HG03460 (cell line): ENCODE measurements around the gene MAP3K2.
"Not testable (repeated sequence)": the region's sequence is repeated elsewhere in the genome, so short reads cannot be mapped to it uniquely, and the experiment has no call there.

Experiments used
- ATAC-seq: cut with Tn5 transposase; IDR thresholded peaks from one replicate; pipeline ENCODE4 v1.9.1; 2021; ENCODE audit not compliant: unreplicated experiment

MAP3K2 gene

DNA sequence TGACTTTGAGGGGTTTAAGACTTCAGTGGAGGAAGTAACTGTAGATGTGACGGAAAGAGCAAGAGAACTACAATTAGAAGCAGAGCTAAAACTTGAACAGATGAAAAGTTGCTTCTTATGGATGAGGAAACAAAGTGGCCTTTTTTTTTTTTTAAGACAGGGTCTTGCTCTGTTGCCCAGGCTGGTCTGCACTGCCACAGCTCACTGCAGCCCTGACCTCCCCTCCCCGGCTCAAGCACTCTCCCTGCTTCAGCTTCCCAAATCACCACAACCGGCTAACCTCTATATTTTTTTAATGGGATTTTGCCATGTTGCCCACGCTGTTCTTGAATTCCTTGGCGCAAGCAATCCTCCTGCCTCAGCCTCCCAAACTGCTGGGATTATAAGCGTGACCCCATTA is 3.2 kb downstream of the MAP3K2 start:
- ATAC-seq, result no peak

DNA sequence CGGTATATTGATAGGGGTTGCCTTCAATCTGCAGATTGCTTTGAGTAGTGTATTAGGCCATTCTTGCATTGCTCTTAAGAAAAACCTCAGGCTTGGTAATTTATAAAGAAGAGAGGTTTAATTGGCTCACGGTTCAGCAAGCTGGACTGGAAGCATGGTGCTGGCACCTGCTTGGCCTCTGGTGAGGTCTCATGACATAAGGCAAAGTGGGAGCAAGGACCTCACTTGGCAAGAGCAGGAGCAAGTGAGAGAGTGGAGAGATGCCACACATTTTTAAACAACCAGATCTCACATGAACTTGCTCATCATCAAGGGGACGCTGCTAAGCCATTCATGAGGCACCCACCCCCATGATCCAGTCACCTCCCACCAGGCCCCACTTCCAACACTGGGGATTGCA is 4.9 kb downstream of the MAP3K2 start:
- ATAC-seq, result no peak

DNA sequence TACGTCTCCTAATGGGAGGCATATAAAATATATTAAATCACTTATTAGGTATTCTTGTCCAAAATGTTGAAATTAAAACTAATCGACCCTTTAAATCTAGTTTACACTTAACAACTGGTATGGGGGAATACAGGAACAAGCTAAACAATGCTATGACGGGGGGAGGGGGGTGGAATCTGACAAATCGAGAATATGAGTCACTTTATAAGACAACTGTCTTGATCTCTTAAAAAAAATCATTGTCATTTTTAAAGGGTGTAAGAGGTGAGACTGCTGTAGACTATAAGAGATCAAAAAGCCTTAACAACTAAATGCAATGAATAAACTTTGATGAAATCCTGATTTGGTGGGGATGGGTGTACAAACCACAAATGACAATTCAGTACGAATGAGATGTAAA is 6.0 kb downstream of the MAP3K2 start:
- ATAC-seq, result no peak

DNA sequence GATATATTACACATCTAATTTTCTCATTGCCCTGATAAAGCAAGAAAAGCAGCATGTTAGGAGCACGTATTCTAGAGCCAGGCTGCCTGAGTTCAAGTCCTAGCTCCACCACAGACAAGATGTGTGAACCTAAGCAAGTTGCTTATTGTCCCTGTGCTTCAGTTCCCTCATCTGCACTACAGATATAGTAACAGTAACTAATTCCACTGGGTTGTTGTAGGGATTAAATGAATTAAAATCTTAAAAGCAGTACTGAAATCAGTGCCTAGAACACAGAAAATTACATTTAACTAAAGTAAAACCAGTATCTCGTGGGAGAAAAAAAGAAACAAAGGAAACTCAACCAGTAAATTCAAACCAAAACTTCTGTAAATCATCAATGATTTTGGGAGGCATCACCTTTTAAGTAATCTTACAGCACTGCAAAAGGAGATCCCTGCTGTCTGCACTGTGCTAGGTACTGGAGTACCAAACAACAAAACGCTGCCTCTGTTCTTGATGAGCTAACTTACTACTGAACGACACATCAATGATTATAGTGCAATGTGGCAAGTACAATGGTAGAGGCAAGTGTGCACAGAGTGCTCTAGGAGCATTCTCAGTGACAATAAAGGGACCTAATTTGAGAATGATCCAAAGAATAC is 7.9 kb downstream of the MAP3K2 start:
- ATAC-seq, result peak; percentile 79

DNA sequence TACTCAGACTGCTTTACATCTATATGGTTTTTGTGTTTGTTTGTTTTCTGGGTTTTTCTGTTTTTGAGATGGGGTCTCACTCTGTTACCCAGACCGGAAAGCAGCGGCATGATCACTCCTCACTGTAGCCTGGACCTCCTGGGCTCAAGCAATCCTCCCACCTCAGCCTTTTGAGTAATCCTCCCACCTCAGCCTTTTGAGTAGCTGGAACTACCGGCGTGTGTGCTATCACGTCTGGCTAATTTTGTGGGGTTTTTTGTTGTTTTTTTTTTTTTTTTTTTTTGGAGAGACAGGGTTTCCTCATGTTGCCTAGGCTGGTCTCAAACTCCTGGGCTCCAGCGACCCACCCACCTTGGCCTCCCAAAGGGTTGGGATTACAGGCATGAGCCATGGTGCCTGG is 9.1 kb downstream of the MAP3K2 start:
- ATAC-seq, result no peak

DNA sequence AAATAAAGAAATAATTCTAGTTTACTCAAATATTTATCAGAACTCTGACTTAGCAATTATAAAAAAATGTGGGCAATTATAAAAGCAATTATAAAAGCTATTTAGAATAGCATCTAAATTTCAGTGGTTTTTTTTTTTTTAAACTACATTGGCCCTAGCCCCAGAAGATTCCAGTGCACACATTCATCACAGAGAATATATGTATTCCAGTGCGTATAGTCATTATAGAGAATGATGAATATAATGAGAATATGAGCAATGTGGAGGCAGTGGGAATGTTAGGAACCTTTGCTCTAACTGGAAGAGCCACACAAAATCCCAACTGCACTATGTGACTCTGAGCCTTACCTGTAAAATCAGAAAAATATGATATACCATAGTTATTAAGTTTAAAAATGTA is 10.5 kb downstream of the MAP3K2 start:
- no peak for ATAC-seq

DNA sequence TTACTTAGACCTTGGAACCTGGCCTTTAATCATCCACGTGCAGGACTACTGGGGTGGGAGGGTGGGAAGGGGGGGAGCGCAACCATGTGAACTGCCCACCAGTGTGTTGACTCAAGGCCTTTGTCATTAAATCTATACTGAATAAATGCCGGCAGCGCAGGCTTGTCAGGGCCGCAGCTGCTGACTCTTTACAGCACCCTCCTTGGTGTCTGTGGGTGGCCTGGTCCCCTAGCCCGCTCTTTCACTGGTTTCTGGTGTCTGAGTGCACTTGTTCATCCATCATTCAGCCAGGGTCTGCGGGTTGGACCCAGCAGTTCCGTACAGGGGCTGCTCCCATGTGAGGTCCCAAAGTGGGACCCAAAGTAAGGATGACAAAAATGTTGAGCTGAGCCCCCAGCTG is 11.5 kb downstream of the MAP3K2 start:
- no peak for ATAC-seq

DNA sequence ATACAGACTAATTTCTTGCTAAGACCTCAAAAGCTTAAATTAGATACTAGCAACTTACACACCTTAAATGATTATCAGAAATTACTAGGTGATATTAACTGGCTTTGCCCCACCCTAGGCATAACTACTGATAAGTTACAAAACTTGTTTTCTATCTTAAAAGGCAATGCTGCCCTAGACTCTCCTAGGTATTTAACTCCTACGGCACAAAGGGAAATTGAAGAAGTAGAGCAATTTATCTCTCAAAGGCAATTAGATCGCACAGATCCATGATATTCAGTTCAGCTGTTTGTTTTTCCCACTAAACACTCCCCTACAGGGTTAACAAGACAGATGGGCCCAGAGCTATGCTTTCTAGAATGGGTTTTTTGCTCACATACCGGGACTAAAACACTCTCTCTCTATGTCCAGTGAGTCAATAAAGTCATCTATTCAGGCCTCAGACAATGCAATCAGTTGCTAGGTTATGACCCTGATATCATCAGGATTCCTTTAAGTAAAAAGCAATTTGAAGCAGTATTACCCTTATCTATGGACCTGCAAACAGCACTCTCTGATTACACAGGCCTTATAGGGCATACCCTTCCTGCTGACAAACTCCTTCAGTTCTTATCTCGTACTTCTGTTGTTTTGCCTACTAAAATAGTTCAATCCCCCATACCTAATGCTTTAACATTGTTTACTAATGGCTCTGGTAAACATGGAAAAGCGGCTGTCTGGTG is 14.3 kb downstream of the MAP3K2 start:
- ATAC-seq, result no peak

DNA sequence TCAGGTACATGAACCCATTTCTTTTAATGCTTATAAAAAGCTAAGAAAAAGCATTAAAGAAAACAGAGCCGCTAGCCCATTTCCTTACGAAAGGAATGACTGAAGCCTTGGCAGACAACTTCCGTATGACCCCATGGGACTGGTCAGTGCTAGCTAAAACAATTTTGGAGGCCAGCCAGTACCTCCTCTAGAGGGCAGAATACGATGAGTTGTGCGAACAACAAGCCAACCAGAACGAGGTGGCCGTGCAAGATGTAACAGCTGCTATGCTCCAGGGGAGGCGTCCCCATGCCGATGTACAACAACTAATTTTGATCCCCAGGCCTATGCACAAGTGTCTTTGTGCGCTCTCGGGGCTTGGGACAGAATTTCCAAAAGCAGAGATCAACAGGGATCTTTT is 16.7 kb downstream of the MAP3K2 start:
- ATAC-seq, result no peak

DNA sequence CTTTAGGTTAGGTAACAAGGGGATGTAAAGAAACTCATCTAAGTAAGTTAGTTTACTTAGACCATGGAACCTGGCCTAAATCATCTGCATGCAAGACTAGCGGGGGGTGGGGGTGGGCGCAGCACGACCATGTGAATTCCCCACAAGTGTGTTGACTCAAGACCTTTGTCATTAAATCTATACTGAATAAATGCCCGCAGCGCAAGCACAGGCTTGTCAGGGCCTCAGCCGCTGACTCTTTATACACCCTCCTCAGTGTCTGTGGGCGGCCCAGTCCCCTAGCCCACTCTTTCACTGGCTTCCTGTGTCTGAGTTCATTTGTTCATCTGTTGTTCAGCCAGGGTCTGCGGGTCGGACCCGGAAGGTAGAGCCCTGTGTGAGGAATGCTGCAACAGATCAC is 17.8 kb downstream of the MAP3K2 start:
- ATAC-seq, result no peak

DNA sequence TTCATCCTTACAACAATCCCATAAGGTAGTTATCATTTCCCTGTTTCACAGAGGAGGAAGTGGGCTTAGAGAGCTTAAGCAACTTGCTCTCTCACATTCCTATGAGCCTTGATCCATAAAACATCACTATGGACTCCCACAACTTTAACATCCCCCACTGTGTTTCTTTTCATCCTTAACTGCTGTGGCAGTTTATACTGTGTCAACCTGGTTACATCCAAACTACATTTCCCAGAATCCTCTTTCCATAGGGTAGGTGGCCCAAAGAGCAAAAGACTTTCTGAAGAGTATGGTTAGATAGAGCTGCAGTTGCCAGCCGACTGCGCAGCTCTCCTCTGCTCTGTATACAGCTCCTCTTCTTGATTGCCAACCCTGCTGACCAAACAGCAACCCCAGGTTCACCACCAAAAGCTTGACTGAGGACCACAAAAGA is 22.5 kb downstream of the MAP3K2 start:
- ATAC-seq, result no peak

DNA sequence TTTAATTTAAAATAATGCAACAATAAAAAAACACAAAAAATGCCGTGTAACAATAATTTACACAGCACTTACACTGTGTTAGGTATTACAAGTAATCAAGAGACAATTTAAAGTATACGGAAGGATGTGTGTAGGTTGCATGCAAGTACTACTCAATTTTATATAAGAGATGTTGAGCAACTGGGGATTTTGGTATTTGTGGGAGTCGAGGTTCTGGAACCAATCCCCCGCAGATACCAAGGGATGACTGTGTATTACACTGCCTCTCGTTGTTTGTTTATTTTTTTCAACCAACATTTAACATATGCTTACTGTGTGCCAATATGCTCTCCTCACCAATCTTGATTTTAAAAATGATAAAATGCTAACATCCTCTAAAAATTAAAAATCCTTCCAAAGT is 24.8 kb downstream of the MAP3K2 start:
- no peak for ATAC-seq

DNA sequence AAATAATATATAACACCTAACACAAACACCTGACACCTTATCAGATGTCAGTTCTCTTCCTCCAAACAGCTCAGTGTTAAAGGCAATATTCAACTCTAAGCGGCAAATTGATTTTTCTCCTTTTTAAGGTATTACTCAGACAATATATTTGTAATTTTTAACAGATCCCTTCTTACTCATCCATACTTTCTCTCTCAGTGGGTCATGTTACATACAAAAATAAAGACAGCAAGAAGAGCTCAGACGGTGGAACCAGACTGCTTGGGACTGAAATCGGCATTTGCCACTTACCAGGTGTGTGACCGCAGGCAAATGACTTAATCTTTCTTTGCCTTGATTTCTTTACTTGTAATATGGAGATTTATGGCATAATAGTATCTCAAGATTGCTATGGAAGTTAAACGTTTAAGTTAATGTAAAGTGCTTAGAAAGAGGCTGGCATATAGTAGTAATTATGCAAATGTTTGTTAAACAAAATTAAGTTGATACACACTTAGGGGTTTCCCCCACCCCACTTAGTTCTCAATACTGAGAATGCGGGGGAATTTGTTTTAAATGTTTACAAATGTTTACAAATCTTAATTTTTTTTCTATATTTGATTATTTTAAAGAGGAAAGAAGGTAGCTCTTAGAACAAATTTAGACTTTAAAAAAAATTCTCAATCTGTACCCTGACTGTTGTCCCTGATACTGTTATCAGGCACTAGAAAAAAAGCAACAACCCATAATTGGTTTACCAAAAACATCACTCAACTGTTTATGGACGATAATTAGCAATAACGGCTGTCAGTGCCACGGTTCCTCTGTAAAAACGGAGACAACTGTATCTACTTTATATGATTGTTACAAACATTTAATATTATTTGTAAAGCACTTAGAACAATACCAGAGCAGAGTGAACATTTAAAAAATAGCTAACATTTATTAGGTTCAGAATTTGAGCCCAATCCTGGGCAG is 25.6 kb downstream of the MAP3K2 start:
- ATAC-seq, result no peak

DNA sequence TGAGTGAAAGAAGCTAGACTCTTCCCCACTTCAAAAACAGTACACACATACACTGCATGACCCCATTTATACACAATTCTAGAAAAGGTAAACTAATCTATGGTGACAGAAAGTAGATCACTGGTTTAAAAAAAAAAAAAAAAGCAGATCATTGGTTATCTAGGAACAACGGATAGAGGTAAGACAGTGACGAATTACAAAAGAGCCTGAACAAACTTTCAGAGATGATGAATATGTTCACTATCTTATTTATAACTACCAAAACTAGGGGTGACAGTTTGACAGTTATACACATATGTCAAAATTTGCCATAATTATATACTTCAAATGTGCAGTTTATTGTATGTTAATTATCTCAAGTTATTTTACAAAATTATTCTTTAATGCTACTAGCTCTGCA is 27.5 kb downstream of the MAP3K2 start:
- ATAC-seq, result no peak

DNA sequence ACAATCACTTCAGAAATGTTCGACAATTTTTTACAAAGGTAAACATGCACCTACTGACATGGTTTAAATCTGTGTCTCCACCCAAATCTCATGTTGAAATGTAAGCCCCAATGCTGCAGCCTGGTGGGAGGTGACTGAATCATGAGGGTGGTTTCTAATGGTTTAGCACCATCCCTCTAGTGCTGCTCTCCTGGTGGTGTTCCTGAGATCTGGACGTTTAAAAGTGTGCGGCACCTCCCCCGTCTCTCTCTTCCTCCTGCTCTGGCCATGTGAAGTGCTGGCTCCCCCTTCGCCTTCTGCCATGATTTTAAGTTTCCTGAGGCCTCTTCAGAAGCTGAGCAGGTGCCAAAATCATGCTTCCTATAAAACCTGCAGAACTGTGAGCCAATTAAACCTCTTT is 28.3 kb downstream of the MAP3K2 start:
- ATAC-seq, result no peak

DNA sequence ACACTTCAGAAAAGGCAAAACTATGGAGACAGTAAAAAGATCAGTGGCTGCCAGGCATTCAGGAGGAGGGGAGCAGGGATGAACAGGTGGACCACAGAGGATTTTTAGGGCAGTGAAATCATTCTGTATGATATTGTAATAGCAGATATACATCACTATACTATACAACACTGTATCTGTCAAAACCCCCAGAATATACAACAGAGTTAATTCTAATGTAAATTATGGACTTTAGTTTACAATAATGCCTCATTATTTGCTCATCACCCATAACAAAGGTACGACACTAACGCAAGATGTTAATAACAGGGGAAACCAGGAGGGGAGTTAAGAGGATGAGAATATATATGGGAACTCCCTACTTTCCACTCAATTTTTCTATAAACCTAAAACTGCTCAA is 28.8 kb downstream of the MAP3K2 start:
- no peak for ATAC-seq

DNA sequence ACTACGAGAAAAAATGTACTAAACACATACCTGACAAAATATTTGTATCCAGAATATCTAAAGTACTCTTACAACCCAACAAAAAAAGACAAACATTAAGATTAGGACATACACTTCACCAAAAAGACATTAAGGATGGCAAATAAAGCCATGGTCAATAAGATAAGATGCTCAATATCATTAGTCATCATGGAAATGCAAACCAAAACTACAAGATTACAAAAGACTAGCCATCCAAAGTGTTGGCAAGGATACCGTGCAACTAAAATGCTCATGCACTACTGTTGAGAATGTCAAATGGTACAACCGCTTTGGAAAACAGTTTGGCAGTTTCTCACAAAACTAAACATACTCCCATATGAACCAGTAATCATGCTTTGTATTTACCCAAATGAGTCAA is 29.7 kb downstream of the MAP3K2 start:
- no peak for ATAC-seq

DNA sequence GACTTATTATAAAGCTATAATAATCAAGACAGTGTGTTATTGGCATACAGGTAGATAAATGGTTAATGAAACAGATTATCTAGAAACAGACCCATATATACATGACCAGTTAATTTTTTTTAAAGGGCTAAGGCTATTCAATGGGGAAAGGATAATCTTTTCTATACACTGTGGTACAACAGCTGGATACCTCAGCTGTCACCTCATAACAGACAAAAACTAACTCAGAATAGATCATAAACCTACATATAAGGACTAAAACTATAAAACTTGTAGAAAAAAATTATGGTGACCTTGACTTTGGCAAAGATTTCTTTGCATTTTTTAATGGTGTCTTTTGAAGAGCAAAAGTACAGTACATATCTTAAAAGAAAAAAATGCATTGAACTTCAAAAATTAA is 30.2 kb downstream of the MAP3K2 start:
- no peak for ATAC-seq

DNA sequence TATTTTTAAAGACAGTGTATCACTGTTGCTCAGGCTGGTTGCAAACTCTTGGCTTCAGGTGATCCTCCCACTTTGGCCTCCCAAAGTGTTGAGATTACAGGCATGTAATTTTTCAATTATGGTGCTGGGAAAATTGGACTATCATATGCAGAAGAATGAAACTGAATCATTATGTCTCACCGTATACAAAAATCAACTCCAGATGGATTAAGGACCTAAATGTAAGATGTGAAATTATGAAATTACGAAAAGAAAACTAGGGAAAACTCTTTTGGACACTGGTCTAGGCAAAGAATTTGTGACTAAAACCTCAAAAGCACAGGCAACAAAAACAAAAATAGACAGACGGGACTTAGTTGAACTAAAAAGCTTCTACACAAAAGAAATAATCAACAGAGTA is 31.2 kb downstream of the MAP3K2 start:
- no peak for ATAC-seq

DNA sequence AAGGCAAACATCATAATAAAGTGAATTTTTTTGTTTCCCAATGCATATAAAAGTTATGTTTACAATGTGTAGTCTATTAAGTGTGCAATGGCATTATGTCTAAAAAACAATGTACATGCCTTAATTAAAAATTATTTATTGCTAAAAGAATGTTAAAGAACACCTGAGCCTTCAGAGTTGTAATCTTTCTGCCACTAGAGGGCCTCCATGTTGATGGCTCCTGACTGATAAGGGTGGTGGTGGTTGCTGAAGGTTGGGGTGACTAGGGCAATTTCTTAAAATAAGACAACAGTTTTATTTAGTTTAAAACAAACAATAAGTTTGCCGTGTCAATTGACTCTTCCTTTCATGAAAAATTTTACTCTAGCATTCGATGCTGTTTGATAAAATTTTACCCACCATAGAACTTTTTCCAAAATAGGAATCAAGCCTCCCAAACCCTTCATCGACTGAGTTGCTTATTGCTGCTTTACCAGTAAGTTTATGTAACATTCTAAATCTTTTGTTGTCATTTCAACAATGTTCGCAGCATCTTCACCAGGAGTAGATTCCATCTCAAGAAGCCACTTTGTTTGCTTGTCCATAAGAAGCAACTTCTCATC is 32.3 kb downstream of the MAP3K2 start:
- ATAC-seq, result no peak

DNA sequence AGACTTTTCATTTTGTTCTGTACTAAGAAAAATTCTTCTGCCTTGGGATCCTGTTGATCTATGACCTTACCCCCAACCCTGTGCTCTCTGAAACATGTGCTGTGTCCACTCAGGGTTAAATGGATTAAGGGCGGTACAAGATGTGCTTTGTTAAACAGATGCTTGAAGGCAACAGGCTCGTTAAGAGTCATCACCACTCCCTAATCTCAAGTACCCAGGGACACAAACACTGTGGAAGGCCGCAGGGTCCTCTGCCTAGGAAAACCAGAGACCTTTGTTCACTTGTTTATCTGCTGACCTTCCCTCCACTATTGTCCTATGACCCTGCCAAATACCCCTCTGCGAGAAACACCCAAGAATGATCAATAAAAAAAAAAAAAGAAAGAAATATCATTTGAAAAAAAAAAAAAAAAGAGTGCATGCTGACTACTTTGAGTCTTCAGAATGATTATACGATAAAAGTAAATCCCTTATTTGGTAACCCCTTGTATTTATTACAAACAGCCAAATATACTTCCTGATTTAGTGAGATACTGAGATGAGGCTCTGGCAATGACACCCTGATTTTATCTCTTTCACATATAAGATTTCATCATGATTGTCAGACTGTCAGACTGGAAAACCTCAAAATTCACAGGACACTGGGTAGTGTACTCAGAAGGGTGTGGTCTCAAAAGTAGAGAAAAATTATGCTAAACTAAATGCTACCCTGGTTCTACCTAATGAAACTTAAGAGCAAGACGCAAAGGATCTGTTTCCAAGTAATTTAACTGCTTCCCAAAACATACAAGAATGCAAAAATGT is 33.7 kb downstream of the MAP3K2 start:
- not testable (repeated sequence) for ATAC-seq
